Measurements from ENCODE around the gene GPC3. TPM values are rescaled to one million over a fixed set of nuclear protein-coding genes. Genes with fewer than 3 reads are reported as not detected.

GPC3 gene
- total RNA-seq, 2 experiments from 2014 or later: 0.25 to 0.59 TPM

GRCh38 chrX:133818019-133818418 is 167.4 kb downstream of the GPC3 start:
- H3K4me1 Mint-ChIP-seq (ENCODE audit: low read depth): no peaks in the 10 kb centered on the region
- intact Hi-C loops (cut with DNase I, micrococcal nuclease): no loop called here
- no peak overlapping the region for H3K4me3 Mint-ChIP-seq
- POLR2A ChIA-PET: no interaction called here
- H3K4me3 ChIP-seq (ENCODE audit: low read length): no peak overlapping the region
- no peaks in the 10 kb centered on the region for H3K36me3 ChIP-seq (ENCODE audit: insufficient read depth, low read length)
- TF ChIP-seq CTCF (IDR thresholded peaks at IDR 0.05): no peak
- H3K27me3 ChIP-seq (ENCODE audit: control insufficient read depth in 1 of 2, insufficient read depth in 2 of 2, low read length in 2 of 2): no peaks in the 10 kb centered on the region
- ATAC-seq (ENCODE audit: poor library complexity) (no peak), DNase-seq (no peak)
- H3K4me1 ChIP-seq (ENCODE audit: insufficient read depth, low read length): no peaks in the 10 kb centered on the region
- peaks cover 5% of the 10 kb centered on the region for H3K27me3 Mint-ChIP-seq
- no peaks in the 10 kb centered on the region for H3K36me3 Mint-ChIP-seq (ENCODE audit: low read depth)
- H3K27ac Mint-ChIP-seq: no peak overlapping the region
- no peak overlapping the region for H3K27ac ChIP-seq (ENCODE audit: low read depth in 1 of 2, low read length in 2 of 2)
- no peaks in the 10 kb centered on the region for H3K9me3 Mint-ChIP-seq
- no peaks in the 10 kb centered on the region for H3K9me3 ChIP-seq (ENCODE audit: control insufficient read depth in 1 of 2, insufficient read depth in 1 of 2, low read length in 2 of 2)
- CTCF ChIA-PET: no interaction called here

DNA sequence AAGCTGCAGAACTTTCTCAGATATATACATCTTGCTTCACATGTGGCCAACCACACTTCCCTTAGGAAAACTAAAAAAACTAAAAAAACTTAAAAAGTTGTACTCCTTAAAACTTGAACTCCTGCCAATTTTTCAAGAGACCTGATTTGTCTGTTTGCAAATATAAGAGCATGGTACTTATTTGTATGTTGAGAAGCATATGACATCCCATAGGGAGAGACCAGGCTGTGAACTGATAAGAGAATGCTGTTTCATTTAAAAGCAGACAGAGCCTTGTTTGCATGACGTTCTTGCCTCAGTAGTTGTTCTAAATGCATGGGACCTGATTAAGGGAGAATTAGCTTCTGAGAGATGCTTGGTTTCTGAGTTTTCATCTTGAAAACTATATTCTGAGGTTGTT is 169.9 kb downstream of the GPC3 start:
- TF ChIP-seq CTCF (IDR thresholded peaks at IDR 0.05): no peak

DNA sequence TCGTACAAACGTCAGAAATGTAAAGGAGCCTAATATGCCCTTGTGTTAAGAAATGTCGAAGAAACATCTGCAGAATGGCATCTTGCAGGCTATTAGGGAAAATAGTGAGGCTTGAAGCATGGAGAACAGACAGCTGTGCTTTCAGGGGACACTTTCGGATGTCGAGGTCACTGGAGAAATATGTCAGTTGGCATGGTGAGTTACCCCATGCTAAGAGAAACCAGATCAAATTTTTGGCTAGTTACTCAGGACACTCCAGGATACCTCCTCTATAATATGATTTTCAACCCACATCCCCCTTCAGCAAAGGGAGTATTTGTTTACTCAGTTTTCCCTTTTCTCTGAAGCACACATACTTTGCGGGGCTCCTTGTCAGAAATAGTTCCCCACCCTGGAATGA is 171.4 kb downstream of the GPC3 start:
- intact Hi-C loops (cut with DNase I, micrococcal nuclease): no loop called here
- Histone ChIP-seq H3K36me3 (ENCODE audit: insufficient read depth, low read length) (no peaks in the 10 kb centered on the region), H3K9me3 (ENCODE audit: control insufficient read depth in 1 of 2, insufficient read depth in 1 of 2, low read length in 2 of 2) (no peaks in the 10 kb centered on the region), H3K27me3 (ENCODE audit: control insufficient read depth in 1 of 2, insufficient read depth in 2 of 2, low read length in 2 of 2) (no peaks in the 10 kb centered on the region), H3K4me3 (ENCODE audit: low read length) (no peak overlapping the region), H3K4me1 (ENCODE audit: insufficient read depth, low read length) (no peaks in the 10 kb centered on the region), H3K27ac (ENCODE audit: low read depth in 1 of 2, low read length in 2 of 2) (no peak overlapping the region)
- ChIA-PET POLR2A (no interaction called here), CTCF (no interaction called here)
- Mint-ChIP-seq H3K27me3 (no peaks in the 10 kb centered on the region), H3K4me3 (no peak overlapping the region), H3K36me3 (ENCODE audit: low read depth) (no peaks in the 10 kb centered on the region), H3K9me3 (no peaks in the 10 kb centered on the region), H3K27ac (no peak overlapping the region), H3K4me1 (ENCODE audit: low read depth) (no peaks in the 10 kb centered on the region)
- TF ChIP-seq CTCF (IDR thresholded peaks at IDR 0.05): no peak
- ATAC-seq (ENCODE audit: poor library complexity) (no peak), DNase-seq (no peak)

More for the DNA sequence above, 169.9 kb downstream of the GPC3 start:
- Mint-ChIP-seq H3K9me3 (no peaks in the 10 kb centered on the region), H3K36me3 (ENCODE audit: low read depth) (no peaks in the 10 kb centered on the region), H3K4me3 (no peak overlapping the region), H3K27me3 (no peaks in the 10 kb centered on the region), H3K4me1 (ENCODE audit: low read depth) (no peaks in the 10 kb centered on the region), H3K27ac (no peak overlapping the region)
- Histone ChIP-seq H3K27me3 (ENCODE audit: control insufficient read depth in 1 of 2, insufficient read depth in 2 of 2, low read length in 2 of 2) (no peaks in the 10 kb centered on the region), H3K4me1 (ENCODE audit: insufficient read depth, low read length) (no peaks in the 10 kb centered on the region), H3K27ac (ENCODE audit: low read depth in 1 of 2, low read length in 2 of 2) (no peak overlapping the region), H3K9me3 (ENCODE audit: control insufficient read depth in 1 of 2, insufficient read depth in 1 of 2, low read length in 2 of 2) (no peaks in the 10 kb centered on the region), H3K36me3 (ENCODE audit: insufficient read depth, low read length) (no peaks in the 10 kb centered on the region), H3K4me3 (ENCODE audit: low read length) (no peak overlapping the region)
- DNase-seq (no peak), ATAC-seq (ENCODE audit: poor library complexity) (no peak)
- CTCF ChIA-PET: no interaction called here
- POLR2A ChIA-PET: no interaction called here
- intact Hi-C loops (cut with DNase I, micrococcal nuclease): no loop called here

All from CD4-positive, alpha-beta T cell (primary cell).